ENCODE measurements around the gene PLA2G6. TPM values are rescaled to one million over a fixed set of nuclear protein-coding genes. Genes with fewer than 3 reads are reported as not detected.

Gene PLA2G6
- 88.3 TPM for polyA plus RNA-seq (2013)

DNA sequence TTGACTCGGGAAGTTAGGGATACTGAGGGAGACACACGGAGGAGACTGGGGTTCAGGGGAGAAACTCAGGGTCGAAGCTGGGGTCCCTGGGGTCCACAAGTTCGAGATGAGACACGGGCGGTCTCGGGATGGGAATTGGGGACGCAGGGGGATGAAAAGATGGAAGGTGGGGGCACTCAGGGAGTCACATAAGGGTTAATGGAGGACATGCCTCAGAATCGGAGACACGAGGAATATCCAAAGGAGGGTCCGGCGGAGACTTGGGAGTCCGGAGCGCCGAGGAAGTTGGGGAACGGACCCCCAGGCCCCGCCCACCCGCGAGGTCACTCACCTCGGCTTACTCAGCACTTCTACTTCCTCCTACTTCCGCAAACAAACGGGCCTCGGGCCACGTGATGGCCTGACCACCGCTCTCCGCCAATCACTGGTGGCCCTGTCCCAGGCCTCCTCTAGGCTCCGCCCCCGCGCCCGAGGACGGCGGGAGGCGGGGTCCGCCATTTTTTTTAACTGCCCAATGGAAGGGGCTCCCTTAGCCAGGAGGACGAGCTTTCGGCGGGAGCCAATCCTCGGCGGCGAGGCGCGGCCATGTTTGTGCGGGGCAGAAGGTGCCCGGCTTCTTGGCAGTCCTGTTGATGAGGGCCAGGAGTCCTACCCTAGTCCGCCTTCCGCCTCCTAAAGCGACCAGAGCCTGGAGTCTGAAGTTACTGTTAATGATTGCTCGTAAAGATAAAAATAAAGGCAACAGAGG lies at the start of gene PLA2G6:
PLA2G6 (minus strand) TSS at position 378 of the 748 bp plus-strand sequence. CDS start 12,404 bp downstream, outside the sequence.
- H3K4me1 ChIP-seq (ENCODE audit: control extremely low read depth in 1 of 4, control insufficient read depth in 4 of 4, insufficient read depth in 4 of 4, low read length in 3 of 4), result peaks cover 10 to 45% (median 36%) of the 10 kb centered on the region in 4 experiments
- under 1% methylated on average over 34 of the region's 48 CpGs for WGBS (ENCODE audit: insufficient coverage)
- no peaks in the 10 kb centered on the region for H3K9me3 ChIP-seq (ENCODE audit: control extremely low read depth in 1 of 5, control insufficient read depth in 4 of 5, insufficient read depth in 2 of 5, low read depth in 1 of 5, low read length in 4 of 5)
- ChIA-PET CTCF (interaction anchor here (0.7 to 1.9 kb wide), 8 partner anchors 8 to 68 kb away, joined by 3 to 10 read pairs (median 3); no protein-coding TSS in a partner anchor), POLR2A (interaction anchor here (1.0 to 2.3 kb wide), 3 partner anchors 11 to 39 kb away, joined by 3 to 24 read pairs (median 6); partner anchors contain the start of gene MAFF)
- H3K27ac ChIP-seq (ENCODE audit: insufficient read depth in 1 of 2, low read depth in 1 of 2, low read length in 2 of 2, poor library complexity in 1 of 2, severe bottlenecking in 2 of 2), result peak within 1 kb of the TSS; percentile 97 to 99
- DNase-seq, result peak; percentile 97 to 98 (median 98)
- H3K27me3 ChIP-seq (replicated peaks in 2 of 5; ENCODE audit: control insufficient read depth in 4 of 5, insufficient read depth in 5 of 5, low read length in 4 of 5), result no peaks in the 10 kb centered on the region
- H3K36me3 ChIP-seq (ENCODE audit: control insufficient read depth in 4 of 4, insufficient read depth in 4 of 4, low read length in 3 of 4), result no peaks in the 10 kb centered on the region
- peak within 1 kb of the TSS; percentile 44 to 89 (median 76) for H3K4me3 ChIP-seq (ENCODE audit: control insufficient read depth in 1 of 7, extremely low read depth in 1 of 7, insufficient read depth in 4 of 7, low read depth in 2 of 7, low read length in 6 of 7)

DNA sequence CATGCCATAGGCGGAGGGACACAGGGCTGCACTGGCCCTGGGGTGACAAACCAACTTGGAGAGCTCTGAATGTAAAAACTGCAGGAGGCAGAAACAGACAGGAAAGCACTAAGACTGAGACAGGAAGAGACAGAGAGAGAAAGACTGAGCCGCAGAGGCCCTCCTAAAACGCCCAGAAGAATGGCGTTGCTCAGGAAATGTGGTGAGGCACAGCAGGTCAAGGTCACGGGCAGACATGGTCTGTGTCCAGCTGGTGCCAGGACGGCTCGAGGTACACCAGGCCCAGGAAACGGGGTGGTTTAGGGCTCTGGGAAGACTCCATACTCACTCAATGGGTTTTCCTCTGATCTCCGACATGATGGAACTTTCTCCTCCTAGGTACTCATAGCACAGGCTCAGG lies 49.3 kb upstream of the PLA2G6 start:
- Histone ChIP-seq H3K4me1 (ENCODE audit: control extremely low read depth in 1 of 4, control insufficient read depth in 4 of 4, insufficient read depth in 4 of 4, low read length in 3 of 4) (peaks cover 0 to 11% (median 8%) of the 10 kb centered on the region in 4 experiments), H3K9me3 (ENCODE audit: control extremely low read depth in 1 of 5, control insufficient read depth in 4 of 5, insufficient read depth in 2 of 5, low read depth in 1 of 5, low read length in 4 of 5) (no peaks in the 10 kb centered on the region), H3K36me3 (ENCODE audit: control insufficient read depth in 4 of 4, insufficient read depth in 4 of 4, low read length in 3 of 4) (peaks cover 2 to 48% (median 32%) of the 10 kb centered on the region in 4 experiments), H3K27me3 (replicated peaks in 2 of 5; ENCODE audit: control insufficient read depth in 4 of 5, insufficient read depth in 5 of 5, low read length in 4 of 5) (no peaks in the 10 kb centered on the region), H3K27ac (ENCODE audit: insufficient read depth in 1 of 2, low read depth in 1 of 2, low read length in 2 of 2, poor library complexity in 1 of 2, severe bottlenecking in 2 of 2) (no peak overlapping the region), H3K4me3 (ENCODE audit: control insufficient read depth in 1 of 7, extremely low read depth in 1 of 7, insufficient read depth in 4 of 7, low read depth in 2 of 7, low read length in 6 of 7) (no peak overlapping the region)
- ChIA-PET POLR2A (no interaction called here), CTCF (interaction anchor here (0.8 to 4.5 kb wide), 21 partner anchors 9 to 182 kb away, joined by 3 to 44 read pairs (median 4); no protein-coding TSS in a partner anchor)
- WGBS (ENCODE audit: insufficient coverage), result 77% methylated on average over 9 of the region's 9 CpGs
- no peak for DNase-seq

GRCh38 chr22:38230108-38230825 lies 48.6 kb upstream of the PLA2G6 start:
- WGBS (ENCODE audit: insufficient coverage), result 52% methylated on average over 9 of the region's 15 CpGs
- POLR2A ChIA-PET, result no interaction called here
- Histone ChIP-seq H3K27ac (ENCODE audit: insufficient read depth in 1 of 2, low read depth in 1 of 2, low read length in 2 of 2, poor library complexity in 1 of 2, severe bottlenecking in 2 of 2) (no peak overlapping the region), H3K9me3 (ENCODE audit: control extremely low read depth in 1 of 5, control insufficient read depth in 4 of 5, insufficient read depth in 2 of 5, low read depth in 1 of 5, low read length in 4 of 5) (no peaks in the 10 kb centered on the region), H3K27me3 (replicated peaks in 2 of 5; ENCODE audit: control insufficient read depth in 4 of 5, insufficient read depth in 5 of 5, low read length in 4 of 5) (no peaks in the 10 kb centered on the region), H3K4me3 (ENCODE audit: control insufficient read depth in 1 of 7, extremely low read depth in 1 of 7, insufficient read depth in 4 of 7, low read depth in 2 of 7, low read length in 6 of 7) (no peak overlapping the region), H3K36me3 (ENCODE audit: control insufficient read depth in 4 of 4, insufficient read depth in 4 of 4, low read length in 3 of 4) (peaks cover 2 to 46% (median 33%) of the 10 kb centered on the region in 4 experiments), H3K4me1 (ENCODE audit: control extremely low read depth in 1 of 4, control insufficient read depth in 4 of 4, insufficient read depth in 4 of 4, low read length in 3 of 4) (peaks cover 0 to 11% (median 8%) of the 10 kb centered on the region in 4 experiments)
- DNase-seq, result peak; percentile 77 to 88 (median 85)
- CTCF ChIA-PET, result interaction anchor here (0.8 to 4.5 kb wide), 25 partner anchors 8 to 181 kb away, joined by 3 to 44 read pairs (median 4); no protein-coding TSS in a partner anchor

- POLR2A ChIA-PET, result no interaction called here
- Histone ChIP-seq H3K36me3 (ENCODE audit: control insufficient read depth in 4 of 4, insufficient read depth in 4 of 4, low read length in 3 of 4) (peaks cover under 1 to 47% (median 29%) of the 10 kb centered on the region in 4 experiments), H3K27me3 (replicated peaks in 2 of 5; ENCODE audit: control insufficient read depth in 4 of 5, insufficient read depth in 5 of 5, low read length in 4 of 5) (no peaks in the 10 kb centered on the region), H3K4me1 (ENCODE audit: control extremely low read depth in 1 of 4, control insufficient read depth in 4 of 4, insufficient read depth in 4 of 4, low read length in 3 of 4) (peaks cover 0 to 11% (median 8%) of the 10 kb centered on the region in 4 experiments), H3K4me3 (ENCODE audit: control insufficient read depth in 1 of 7, extremely low read depth in 1 of 7, insufficient read depth in 4 of 7, low read depth in 2 of 7, low read length in 6 of 7) (no peak overlapping the region), H3K27ac (ENCODE audit: insufficient read depth in 1 of 2, low read depth in 1 of 2, low read length in 2 of 2, poor library complexity in 1 of 2, severe bottlenecking in 2 of 2) (no peak overlapping the region), H3K9me3 (ENCODE audit: control extremely low read depth in 1 of 5, control insufficient read depth in 4 of 5, insufficient read depth in 2 of 5, low read depth in 1 of 5, low read length in 4 of 5) (no peaks in the 10 kb centered on the region)
- WGBS (ENCODE audit: insufficient coverage), result 99% methylated on average over 10 of the region's 14 CpGs
- CTCF ChIA-PET, result interaction anchor here (0.5 to 4.5 kb wide), 21 partner anchors 7 to 298 kb away, joined by 3 to 44 read pairs (median 4); no protein-coding TSS in a partner anchor
- DNase-seq, result no peak
Observed at GRCh38 chr22:38228873-38229740, 47.5 kb upstream of the PLA2G6 start.

DNA sequence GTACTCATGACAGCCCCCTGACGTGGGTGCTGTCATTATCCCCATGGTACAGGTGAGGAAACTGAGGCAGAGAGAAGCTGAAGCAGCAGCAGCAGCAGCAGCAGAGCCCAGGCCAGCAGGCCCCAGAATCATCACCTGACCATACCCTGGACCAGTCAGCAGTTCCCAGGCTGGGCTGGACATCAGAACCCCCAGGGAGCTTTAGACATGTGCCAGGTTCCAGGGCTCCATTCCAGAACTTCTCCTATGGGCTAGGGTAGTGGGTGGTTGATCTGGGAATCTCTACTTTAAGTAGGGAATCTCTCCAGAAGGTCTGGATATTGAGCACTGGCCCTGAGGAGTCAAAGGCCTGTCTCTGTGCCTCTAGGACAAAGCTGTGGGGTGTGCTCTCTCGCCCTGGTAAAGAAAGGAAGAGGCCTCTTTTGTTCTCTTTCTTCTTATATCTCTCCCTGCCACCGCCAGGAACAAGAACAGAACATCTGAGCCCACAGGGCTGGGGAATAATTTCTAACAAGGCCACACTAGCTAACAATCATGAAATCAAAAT lies 46.8 kb upstream of the PLA2G6 start:
- 100% methylated on average over 1 of the region's 3 CpGs for WGBS (ENCODE audit: insufficient coverage)
- Histone ChIP-seq H3K4me1 (ENCODE audit: control extremely low read depth in 1 of 4, control insufficient read depth in 4 of 4, insufficient read depth in 4 of 4, low read length in 3 of 4) (peaks cover 0 to 11% (median 8%) of the 10 kb centered on the region in 4 experiments), H3K36me3 (ENCODE audit: control insufficient read depth in 4 of 4, insufficient read depth in 4 of 4, low read length in 3 of 4) (peaks cover 0 to 49% (median 28%) of the 10 kb centered on the region in 4 experiments), H3K4me3 (ENCODE audit: control insufficient read depth in 1 of 7, extremely low read depth in 1 of 7, insufficient read depth in 4 of 7, low read depth in 2 of 7, low read length in 6 of 7) (no peak overlapping the region), H3K27ac (ENCODE audit: insufficient read depth in 1 of 2, low read depth in 1 of 2, low read length in 2 of 2, poor library complexity in 1 of 2, severe bottlenecking in 2 of 2) (no peak overlapping the region), H3K27me3 (replicated peaks in 2 of 5; ENCODE audit: control insufficient read depth in 4 of 5, insufficient read depth in 5 of 5, low read length in 4 of 5) (no peaks in the 10 kb centered on the region), H3K9me3 (ENCODE audit: control extremely low read depth in 1 of 5, control insufficient read depth in 4 of 5, insufficient read depth in 2 of 5, low read depth in 1 of 5, low read length in 4 of 5) (no peaks in the 10 kb centered on the region)
- POLR2A ChIA-PET, result no interaction called here
- no peak for DNase-seq
- CTCF ChIA-PET, result interaction anchor here (0.5 to 4.5 kb wide), 9 partner anchors 9 to 298 kb away, joined by 3 to 44 read pairs (median 3); no protein-coding TSS in a partner anchor
